ENCODE results near the gene UQCRC2.

DNA sequence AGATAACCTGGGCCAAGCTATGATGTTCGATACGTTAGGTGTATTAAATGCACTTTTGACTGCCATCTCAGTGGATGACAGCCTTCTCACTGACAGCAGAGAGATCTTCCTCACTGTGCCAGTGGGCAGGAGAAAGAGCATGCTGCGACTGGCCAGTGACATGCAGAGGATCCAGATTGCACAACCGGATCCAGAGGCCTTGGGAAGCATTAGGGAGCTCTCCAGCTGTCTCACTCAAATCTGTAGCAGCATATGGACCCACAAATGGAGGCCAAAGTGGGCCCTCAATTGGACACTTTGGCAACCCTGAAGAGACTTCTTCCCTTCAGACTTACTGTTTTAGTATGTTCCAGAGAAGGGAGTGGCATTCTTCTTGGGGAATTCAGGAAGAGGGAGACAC, 26.9 kb downstream of the UQCRC2 start:
- TF ChIP-seq, protein P1, sequence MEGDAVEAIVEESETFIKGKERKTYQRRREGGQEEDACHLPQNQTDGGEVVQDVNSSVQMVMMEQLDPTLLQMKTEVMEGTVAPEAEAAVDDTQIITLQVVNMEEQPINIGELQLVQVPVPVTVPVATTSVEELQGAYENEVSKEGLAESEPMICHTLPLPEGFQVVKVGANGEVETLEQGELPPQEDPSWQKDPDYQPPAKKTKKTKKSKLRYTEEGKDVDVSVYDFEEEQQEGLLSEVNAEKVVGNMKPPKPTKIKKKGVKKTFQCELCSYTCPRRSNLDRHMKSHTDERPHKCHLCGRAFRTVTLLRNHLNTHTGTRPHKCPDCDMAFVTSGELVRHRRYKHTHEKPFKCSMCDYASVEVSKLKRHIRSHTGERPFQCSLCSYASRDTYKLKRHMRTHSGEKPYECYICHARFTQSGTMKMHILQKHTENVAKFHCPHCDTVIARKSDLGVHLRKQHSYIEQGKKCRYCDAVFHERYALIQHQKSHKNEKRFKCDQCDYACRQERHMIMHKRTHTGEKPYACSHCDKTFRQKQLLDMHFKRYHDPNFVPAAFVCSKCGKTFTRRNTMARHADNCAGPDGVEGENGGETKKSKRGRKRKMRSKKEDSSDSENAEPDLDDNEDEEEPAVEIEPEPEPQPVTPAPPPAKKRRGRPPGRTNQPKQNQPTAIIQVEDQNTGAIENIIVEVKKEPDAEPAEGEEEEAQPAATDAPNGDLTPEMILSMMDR (conservative IDR thresholded peaks at IDR 0.05; ENCODE audit: low read length), result no peak
- no peak for TF ChIP-seq EZH2phosphoT487 (IDR thresholded peaks at IDR 0.05; ENCODE audit: borderline replicate concordance)

All from Loucy (cell line).